ENCODE data around the gene DMPK.
A peak's percentile ranks its signal among the peaks of the same experiment; 100 is the strongest.

DMPK gene

DNA sequence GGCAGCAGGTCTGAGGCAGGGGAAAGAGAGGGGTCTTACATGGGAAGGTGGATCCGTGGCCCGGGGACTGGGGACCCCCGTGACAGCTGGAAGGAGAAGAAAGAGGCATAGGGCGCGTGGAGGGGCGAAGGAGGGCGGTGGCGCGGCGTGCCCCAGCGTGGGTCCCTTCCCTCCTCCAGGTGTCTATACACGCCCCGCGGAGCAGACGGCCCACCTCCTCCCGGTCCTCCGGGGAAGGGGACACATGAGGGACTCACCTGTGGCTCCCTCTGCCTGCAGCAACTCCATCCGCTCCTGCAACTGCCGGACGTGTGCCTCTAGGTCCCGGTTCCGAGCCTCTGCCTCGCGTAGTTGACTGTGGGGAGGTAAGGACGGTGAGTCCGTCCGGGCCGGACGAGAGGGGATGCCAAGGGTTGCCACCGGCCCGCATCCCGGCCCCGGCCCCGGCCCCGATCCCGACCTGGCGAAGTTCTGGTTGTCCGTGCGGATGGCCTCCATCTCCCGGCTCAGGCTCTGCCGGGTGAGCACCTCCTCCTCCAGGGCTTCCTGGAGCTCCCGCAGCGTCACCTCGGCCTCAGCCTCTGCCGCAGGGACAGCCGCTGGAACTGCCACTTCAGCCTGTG, 10.9 kb downstream of the DMPK start:
- no peak for DNase-seq (ENCODE audit: low read depth, low spot score)
- H3K9ac ChIP-seq (ENCODE audit: insufficient read length), result no peak overlapping the region
- H3K9me3 ChIP-seq (ENCODE audit: low read depth, low read length), result no peaks in the 10 kb centered on the region
- no peaks in the 10 kb centered on the region for H3K36me3 ChIP-seq (ENCODE audit: insufficient read depth, low read length)
- no peak overlapping the region for H3K27ac ChIP-seq
- H3K4me3 ChIP-seq, result peak overlapping the region; percentile 78; the same call in 1 of the 2 replicates
- TF ChIP-seq FOXP2 (optimal IDR thresholded peaks at IDR 0.05; ENCODE audit: control extremely low read depth, extremely low read length, insufficient read depth), result no peak
- TF ChIP-seq EZH2 (IDR thresholded peaks at IDR 0.05), result no peak
- TF ChIP-seq POLR2AphosphoS5 (IDR thresholded peaks at IDR 0.05; ENCODE audit: borderline replicate concordance, low read depth, low read length), result no peak

- Histone ChIP-seq H3K36me3 (ENCODE audit: insufficient read depth, low read length) (no peaks in the 10 kb centered on the region), H3K4me3 (peak overlapping the region; percentile 87), H3K9me3 (ENCODE audit: low read depth, low read length) (no peaks in the 10 kb centered on the region), H3K9ac (ENCODE audit: insufficient read length) (no peak overlapping the region), H3K27ac (peak overlapping the region; percentile 88)
- TF ChIP-seq POLR2AphosphoS5 (IDR thresholded peaks at IDR 0.05; ENCODE audit: borderline replicate concordance, low read depth, low read length), result peak; percentile 75; the same call in 1 of the 2 replicates
- no peak for TF ChIP-seq EZH2 (IDR thresholded peaks at IDR 0.05)
- TF ChIP-seq FOXP2 (optimal IDR thresholded peaks at IDR 0.05; ENCODE audit: control extremely low read depth, extremely low read length, insufficient read depth), result peak; percentile 58
- DNase-seq (ENCODE audit: low read depth, low spot score), result peak; percentile 90
These were observed 11.8 kb downstream of the DMPK start for GRCh38 chr19:45770192-45771101.

DNA sequence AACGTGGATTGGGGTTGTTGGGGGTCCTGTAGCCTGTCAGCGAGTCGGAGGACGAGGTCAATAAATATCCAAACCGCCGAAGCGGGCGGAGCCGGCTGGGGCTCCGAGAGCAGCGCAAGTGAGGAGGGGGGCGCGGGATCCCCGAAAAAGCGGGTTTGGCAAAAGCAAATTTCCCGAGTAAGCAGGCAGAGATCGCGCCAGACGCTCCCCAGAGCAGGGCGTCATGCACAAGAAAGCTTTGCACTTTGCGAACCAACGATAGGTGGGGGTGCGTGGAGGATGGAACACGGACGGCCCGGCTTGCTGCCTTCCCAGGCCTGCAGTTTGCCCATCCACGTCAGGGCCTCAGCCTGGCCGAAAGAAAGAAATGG, 12.5 kb downstream of the DMPK start:
- peak overlapping the region; percentile 70 for H3K9ac ChIP-seq (ENCODE audit: insufficient read length)
- H3K9me3 ChIP-seq (ENCODE audit: low read depth, low read length), result no peaks in the 10 kb centered on the region
- peak overlapping the region; percentile 88 for H3K27ac ChIP-seq
- peak overlapping the region; percentile 87 for H3K4me3 ChIP-seq
- DNase-seq (ENCODE audit: low read depth, low spot score), result peak; percentile 28
- no peak for TF ChIP-seq EZH2 (IDR thresholded peaks at IDR 0.05)
- no peaks in the 10 kb centered on the region for H3K36me3 ChIP-seq (ENCODE audit: insufficient read depth, low read length)

DNA sequence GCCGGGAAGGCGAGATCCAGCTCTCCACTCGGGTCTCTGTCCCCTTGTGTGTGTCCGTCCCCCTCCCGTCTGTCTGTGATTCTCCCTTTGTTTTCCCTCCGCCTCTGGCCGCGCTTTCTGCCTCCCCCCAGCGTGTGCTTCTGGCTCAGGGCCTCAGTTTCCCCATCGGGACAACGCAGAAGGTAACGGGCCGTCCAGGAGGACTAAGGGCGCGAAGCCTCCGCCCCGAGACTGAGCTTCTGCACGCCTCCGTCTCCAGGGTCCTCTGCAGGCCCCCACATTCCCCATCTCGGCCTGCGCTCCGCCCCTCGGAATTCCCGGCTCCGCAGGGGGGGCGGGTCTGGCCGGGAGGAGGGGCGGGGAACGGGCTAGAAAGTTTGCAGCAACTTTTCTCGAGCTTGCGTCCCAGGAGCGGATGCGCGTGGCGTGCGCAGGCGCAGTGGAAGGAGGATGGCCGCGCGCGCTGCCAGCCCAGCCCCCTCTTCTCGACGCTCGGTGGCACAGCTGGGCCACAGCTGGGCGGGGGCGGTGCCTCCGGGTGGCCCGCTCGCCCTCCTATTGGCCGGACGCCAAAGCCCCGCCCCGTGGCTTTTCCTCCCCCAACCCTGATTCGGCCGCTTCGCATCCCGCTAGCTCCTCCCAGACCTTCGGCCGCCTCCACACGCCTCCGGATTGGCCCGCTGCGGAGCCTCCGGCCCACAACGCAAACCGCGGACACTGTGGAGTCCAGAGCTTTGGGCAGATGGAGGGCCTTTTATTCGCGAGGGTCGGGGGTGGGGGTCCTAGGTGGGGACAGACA, 13.1 kb downstream of the DMPK start, which contains the start of gene SIX5:
SIX5 (minus strand) TSS at position 269 of the 799 bp plus-strand sequence. CDS start 408 bp downstream, outside the sequence.
- Histone ChIP-seq H3K27ac (peak within 1 kb of the TSS; percentile 97), H3K4me3 (peak within 1 kb of the TSS; percentile 100), H3K9me3 (ENCODE audit: low read depth, low read length) (no peaks in the 10 kb centered on the region), H3K36me3 (ENCODE audit: insufficient read depth, low read length) (no peaks in the 10 kb centered on the region), H3K9ac (ENCODE audit: insufficient read length) (peak within 1 kb of the TSS; percentile 95)
- peak; percentile 85 for DNase-seq (ENCODE audit: low read depth, low spot score)
- TF ChIP-seq EZH2 (IDR thresholded peaks at IDR 0.05) (no peak), FOXP2 (optimal IDR thresholded peaks at IDR 0.05; ENCODE audit: control extremely low read depth, extremely low read length, insufficient read depth) (peak; percentile 65), POLR2AphosphoS5 (IDR thresholded peaks at IDR 0.05; ENCODE audit: borderline replicate concordance, low read depth, low read length) (peak; percentile 95)

- TF ChIP-seq EZH2 (IDR thresholded peaks at IDR 0.05), result no peak
- TF ChIP-seq FOXP2 (optimal IDR thresholded peaks at IDR 0.05; ENCODE audit: control extremely low read depth, extremely low read length, insufficient read depth), result no peak
- TF ChIP-seq POLR2AphosphoS5 (IDR thresholded peaks at IDR 0.05; ENCODE audit: borderline replicate concordance, low read depth, low read length), result no peak
- Histone ChIP-seq H3K9me3 (ENCODE audit: low read depth, low read length) (no peaks in the 10 kb centered on the region), H3K27ac (peak overlapping the region; percentile 97), H3K36me3 (ENCODE audit: insufficient read depth, low read length) (no peaks in the 10 kb centered on the region), H3K9ac (ENCODE audit: insufficient read length) (peak overlapping the region; percentile 95), H3K4me3 (peak overlapping the region; percentile 100)
- no peak for DNase-seq (ENCODE audit: low read depth, low spot score)
These were observed 13.7 kb downstream of the DMPK start for GRCh38 chr19:45768655-45768983.

- H3K27ac ChIP-seq, result 0 out of 2 replicates have a peak overlapping the region, but pooled peaks have one; percentile 97
- TF ChIP-seq POLR2AphosphoS5 (IDR thresholded peaks at IDR 0.05; ENCODE audit: borderline replicate concordance, low read depth, low read length), result peak; percentile 16; the same call in 1 of the 2 replicates
- TF ChIP-seq FOXP2 (optimal IDR thresholded peaks at IDR 0.05; ENCODE audit: control extremely low read depth, extremely low read length, insufficient read depth), result no peak
- no peak for TF ChIP-seq EZH2 (IDR thresholded peaks at IDR 0.05)
These were observed 14.2 kb downstream of the DMPK start for GRCh38 chr19:45767881-45768654.

DNA sequence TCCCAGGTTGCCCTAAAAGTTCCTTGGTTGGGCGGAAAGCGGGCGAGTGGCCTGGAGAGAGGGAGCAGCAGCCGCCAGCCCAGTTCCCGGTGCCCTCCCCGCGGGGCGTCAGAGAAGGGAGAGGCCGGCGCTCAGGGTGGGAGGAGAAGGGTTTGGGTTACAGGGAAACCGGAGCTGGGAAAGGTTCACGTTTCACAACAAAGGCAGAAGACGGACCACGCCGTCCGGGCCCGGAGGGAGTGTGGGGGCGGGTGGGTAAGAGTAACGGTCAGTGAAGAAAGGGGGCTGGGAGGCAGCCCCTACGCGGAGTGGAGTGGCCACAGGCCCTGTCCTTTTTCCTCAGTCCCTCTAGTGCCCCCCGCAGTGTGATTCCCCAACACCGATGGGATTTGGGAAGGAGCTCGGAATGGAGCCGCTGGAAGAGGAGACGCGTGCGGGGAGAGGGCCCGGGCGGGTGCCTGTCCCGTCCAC, 14.8 kb downstream of the DMPK start:
- Histone ChIP-seq H3K9me3 (ENCODE audit: low read depth, low read length) (no peaks in the 10 kb centered on the region), H3K4me3 (peak overlapping the region; percentile 100), H3K36me3 (ENCODE audit: insufficient read depth, low read length) (no peaks in the 10 kb centered on the region), H3K9ac (ENCODE audit: insufficient read length) (peak overlapping the region; percentile 95), H3K27ac (no peak overlapping the region)
- no peak for DNase-seq (ENCODE audit: low read depth, low spot score)
- TF ChIP-seq EZH2 (IDR thresholded peaks at IDR 0.05), result no peak
- TF ChIP-seq FOXP2 (optimal IDR thresholded peaks at IDR 0.05; ENCODE audit: control extremely low read depth, extremely low read length, insufficient read depth), result no peak
- TF ChIP-seq POLR2AphosphoS5 (IDR thresholded peaks at IDR 0.05; ENCODE audit: borderline replicate concordance, low read depth, low read length), result no peak

More at GRCh38 chr19:45767881-45768654, 14.2 kb downstream of the DMPK start:
- peak overlapping the region; percentile 100 for H3K4me3 ChIP-seq
- H3K36me3 ChIP-seq (ENCODE audit: insufficient read depth, low read length), result no peaks in the 10 kb centered on the region
- peak overlapping the region; percentile 95 for H3K9ac ChIP-seq (ENCODE audit: insufficient read length)
- DNase-seq (ENCODE audit: low read depth, low spot score), result no peak
- H3K9me3 ChIP-seq (ENCODE audit: low read depth, low read length), result no peaks in the 10 kb centered on the region

All from SK-N-MC (cell line).